HCT116 (cell line): ENCODE data around the gene MRPS23. TPM values are rescaled to one million over a fixed set of nuclear protein-coding genes. Genes with fewer than 3 reads are reported as not detected.
A peak's percentile ranks its signal among the peaks of the same experiment; 100 is the strongest.

Experiments used
- ATAC-seq: fragments of 200-7000 bp; cut with Tn5 transposase; 2 replicates; pipeline ENCODE4 v1.9.1; 2020; ENCODE audit warnings: mild to moderate bottlenecking, moderate library complexity
- BruUV-seq: library from RNA; stranded (reverse); fragments of 400-500 nt; replicated peaks from 2 replicates; lab custom pipeline; 2021; lab: Mats Ljungman, UMichigan
- CTCF ChIA-PET: fragments of 300-600 bp; sonication (Branson Sonifier 250); formaldehyde crosslinking; loops from one replicate; lab custom pipeline; 2021; ENCODE audit warnings: antibody characterized with exemption; lab: Charles Lee
- POLR2A ChIA-PET: fragments of 300-600, 350-600 bp; sonication (Branson Sonifier 250); formaldehyde crosslinking; loops from one replicate; lab custom pipeline; 2021; ENCODE audit warnings: antibody characterized with exemption; lab: Charles Lee
- RAD21 ChIA-PET, 2 experiments: fragments of 300-600 bp; sonication (Branson Sonifier 250); formaldehyde crosslinking; loops; one replicate each; lab custom pipeline; 2023; ENCODE audit warnings: low total read pairs in 2 of 2; ENCODE audit not compliant: uncharacterized antibody in 2 of 2, unreplicated experiment in 2 of 2, low non-redundant PET in 1 of 2; lab: Charles Lee
- DNase-seq: peaks from one replicate; pipeline ENCODE4 v3.0.0-alpha.2; 2010; ENCODE audit warnings: low read depth, low spot score
- H2AFZ ChIP-seq: fragments of 200-600 bp; shearing (Covaris generic), sonication (generic); 2 replicates; pipeline ENCODE4 v1.6.1; 2017; ENCODE audit warnings: low read depth, mixed run types, mixed read lengths, antibody characterized with exemption, low read length; ENCODE audit not compliant: poor library complexity, severe bottlenecking
- H3K27ac ChIP-seq: 2 replicates; pipeline ENCODE4 v1.5.1; 2012; ENCODE audit warnings: low read depth, low read length
- H3K27me3 ChIP-seq: fragments of 200-600 bp; sonication (generic); 2 replicates; pipeline ENCODE4 v1.6.1; 2016; ENCODE audit warnings: mixed run types, low read length, mixed read lengths; ENCODE audit not compliant: insufficient read depth
- H3K36me3 ChIP-seq, 2 experiments: fragments of 200-500 bp in 1 of 2; fragments of 200-600 bp in 1 of 2; sonication (Bioruptor generic) in 1 of 2; sonication (generic) in 1 of 2; 2 replicates each; pipeline versions ENCODE4 v1.5.1 to v1.6.1; 2014 to 2016; ENCODE audit warnings: low read length in 2 of 2, inconsistent platforms in 1 of 2, mixed read lengths in 1 of 2, mixed run types in 1 of 2; ENCODE audit not compliant: insufficient read depth in 2 of 2, control insufficient read depth in 1 of 2
- H3K4me1 ChIP-seq, 2 experiments: fragments of 200-600 bp in 1 of 2; sonication (generic) in 1 of 2; 2 replicates each; pipeline versions ENCODE4 v1.5.1 to v1.6.1; 2012 to 2017; ENCODE audit warnings: low read length in 2 of 2, inconsistent platforms in 1 of 2, mild to moderate bottlenecking in 1 of 2, mixed read lengths in 1 of 2, mixed run types in 1 of 2, moderate library complexity in 1 of 2; ENCODE audit not compliant: insufficient read depth in 2 of 2, control insufficient read depth in 1 of 2
- H3K4me2 ChIP-seq: fragments of 200-600 bp; sonication (generic); 2 replicates; pipeline ENCODE4 v1.6.1; 2017; ENCODE audit warnings: mixed run types, low read length, mixed read lengths
- H3K4me3 ChIP-seq, 2 experiments: fragments of 200-600 bp in 1 of 2; sonication (generic) in 1 of 2; replicated peaks in 1 of 2; 2 replicates each; pipeline ENCODE4 v1.5.1; 2011 to 2016; ENCODE audit warnings: low read length in 2 of 2, control low read depth in 1 of 2, low read depth in 1 of 2, mild to moderate bottlenecking in 1 of 2, mixed read lengths in 1 of 2, mixed run types in 1 of 2
- H3K79me2 ChIP-seq: fragments of 200-600 bp; sonication (generic); 2 replicates; pipeline ENCODE4 v1.6.1; 2017; ENCODE audit warnings: mild to moderate bottlenecking, mixed run types, low read length, moderate library complexity, mixed read lengths; ENCODE audit not compliant: insufficient read depth
- H3K9ac ChIP-seq: fragments of 200-600 bp; sonication (generic); 2 replicates; pipeline ENCODE4 v1.6.1; 2016; ENCODE audit warnings: low read length, mixed read lengths
- H3K9me2 ChIP-seq: fragments of 200-600 bp; sonication (generic), shearing (Covaris generic); 2 replicates; pipeline ENCODE4 v1.6.1; 2017; ENCODE audit warnings: mixed run types, mild to moderate bottlenecking, moderate library complexity; ENCODE audit not compliant: insufficient read depth
- H3K9me3 ChIP-seq, 2 experiments: fragments of 200-500 bp in 1 of 2; fragments of 200-600 bp in 1 of 2; sonication (Bioruptor generic) in 1 of 2; sonication (generic) in 1 of 2; 2 replicates each; pipeline ENCODE4 v1.6.1; 2014 to 2017; ENCODE audit warnings: low read length in 2 of 2, mixed read lengths in 2 of 2, inconsistent platforms in 1 of 2, low read depth in 1 of 2, mild to moderate bottlenecking in 1 of 2, mixed run types in 1 of 2, moderate library complexity in 1 of 2; ENCODE audit not compliant: control insufficient read depth in 1 of 2, insufficient read depth in 1 of 2
- H4K20me1 ChIP-seq: fragments of 200-600 bp; sonication (generic), shearing (Covaris generic); 2 replicates; pipeline ENCODE4 v1.6.1; 2017; ENCODE audit warnings: mixed run types, mild to moderate bottlenecking, moderate library complexity; ENCODE audit not compliant: insufficient read depth
- EGR1 ChIP-seq: IDR thresholded peaks from 2 replicates; pipeline ENCODE4 v1.6.1; 2012; ENCODE audit warnings: low read depth
- POLR2AphosphoS5 ChIP-seq: IDR thresholded peaks from 2 replicates; pipeline ENCODE4 v1.6.1; 2011; ENCODE audit warnings: mild to moderate bottlenecking, low read depth, low read length, moderate library complexity
- TCF7L2 ChIP-seq: IDR thresholded peaks from 2 replicates; pipeline ENCODE4 v1.7.0; 2011; ENCODE audit warnings: borderline replicate concordance, inconsistent platforms; ENCODE audit not compliant: insufficient read depth, insufficient read length; ENCODE audit errors: extremely low read depth
- YY1 ChIP-seq: IDR thresholded peaks from 2 replicates; pipeline ENCODE4 v1.6.1; 2011; ENCODE audit warnings: low read length, low read depth, moderate library complexity, mild to moderate bottlenecking; ENCODE audit not compliant: insufficient replicate concordance; ENCODE audit errors: extremely low read depth
- intact Hi-C: fragments of 100-400 bp; cut with micrococcal nuclease; formaldehyde crosslinking; loops from 2 replicates; pipeline ENCODE4 v1.10.0; 2022
- total RNA-seq: library from RNA; stranded (reverse); gene quantifications from one replicate; pipeline ENCODE4 v1.2.1, GENCODE V29; 2021; ENCODE audit not compliant: unreplicated experiment
- TF ChIP-seq, protein P1 (sequence below), 3 experiments: fragments of 200-600 bp in 1 of 3; sonication (generic) in 1 of 3; IDR thresholded peaks in 2 of 3; conservative IDR thresholded peaks in 1 of 3; 2 replicates each; pipeline ENCODE4 v1.5.1; 2012 to 2017; ENCODE audit warnings: low read depth in 2 of 3, low read length in 2 of 3, antibody characterized with exemption in 1 of 3, borderline replicate concordance in 1 of 3, control low read depth in 1 of 3, mild to moderate bottlenecking in 1 of 3, mixed read lengths in 1 of 3, mixed run types in 1 of 3, moderate library complexity in 1 of 3; ENCODE audit not compliant: insufficient read depth in 1 of 3

Gene MRPS23
- total RNA-seq, 1 experiment from 2014 or later, result 109 TPM

DNA sequence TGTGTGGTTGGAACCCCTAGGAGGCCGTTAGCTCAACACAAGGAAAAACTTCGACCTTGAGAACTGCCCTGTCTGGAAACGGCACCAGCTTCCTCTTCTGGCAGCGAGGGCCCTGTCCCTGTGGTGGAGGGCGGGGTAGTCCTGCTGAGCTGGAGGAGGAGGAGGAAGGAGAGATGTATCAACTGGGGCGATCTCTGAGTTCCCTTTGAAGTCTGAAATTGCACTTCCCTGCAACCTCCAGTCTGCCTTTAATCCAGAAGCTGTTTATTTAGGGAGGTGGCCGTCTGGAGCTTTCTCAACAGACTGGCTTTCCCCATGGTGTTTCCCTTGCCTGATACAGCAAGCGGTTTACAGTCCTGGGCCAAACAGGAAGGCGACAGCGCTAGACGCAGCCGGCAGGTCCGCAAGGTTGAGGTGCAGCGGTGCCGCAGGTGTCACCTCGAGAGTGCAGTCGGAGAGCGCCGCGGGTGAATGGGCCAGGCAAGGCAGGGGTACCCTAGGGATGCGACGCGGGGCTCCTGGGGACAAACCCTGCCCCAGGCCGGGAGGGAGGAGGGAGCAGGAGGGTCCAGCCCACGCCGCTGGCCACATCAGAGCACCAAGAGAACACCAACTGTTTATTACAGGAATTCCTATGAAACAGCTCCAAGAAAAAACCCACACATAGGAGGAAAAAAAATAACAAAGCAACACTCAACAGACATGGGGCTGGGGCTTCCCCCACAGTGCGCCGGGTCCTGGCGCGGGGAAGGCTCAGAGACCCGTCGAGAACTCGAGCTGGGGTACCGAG is 11.4 kb upstream of the MRPS23 start:
- H3K9ac ChIP-seq, result peak overlapping the region; percentile 59
- peak; percentile 52 for TF ChIP-seq POLR2AphosphoS5
- TF ChIP-seq, protein P1, sequence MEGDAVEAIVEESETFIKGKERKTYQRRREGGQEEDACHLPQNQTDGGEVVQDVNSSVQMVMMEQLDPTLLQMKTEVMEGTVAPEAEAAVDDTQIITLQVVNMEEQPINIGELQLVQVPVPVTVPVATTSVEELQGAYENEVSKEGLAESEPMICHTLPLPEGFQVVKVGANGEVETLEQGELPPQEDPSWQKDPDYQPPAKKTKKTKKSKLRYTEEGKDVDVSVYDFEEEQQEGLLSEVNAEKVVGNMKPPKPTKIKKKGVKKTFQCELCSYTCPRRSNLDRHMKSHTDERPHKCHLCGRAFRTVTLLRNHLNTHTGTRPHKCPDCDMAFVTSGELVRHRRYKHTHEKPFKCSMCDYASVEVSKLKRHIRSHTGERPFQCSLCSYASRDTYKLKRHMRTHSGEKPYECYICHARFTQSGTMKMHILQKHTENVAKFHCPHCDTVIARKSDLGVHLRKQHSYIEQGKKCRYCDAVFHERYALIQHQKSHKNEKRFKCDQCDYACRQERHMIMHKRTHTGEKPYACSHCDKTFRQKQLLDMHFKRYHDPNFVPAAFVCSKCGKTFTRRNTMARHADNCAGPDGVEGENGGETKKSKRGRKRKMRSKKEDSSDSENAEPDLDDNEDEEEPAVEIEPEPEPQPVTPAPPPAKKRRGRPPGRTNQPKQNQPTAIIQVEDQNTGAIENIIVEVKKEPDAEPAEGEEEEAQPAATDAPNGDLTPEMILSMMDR (IDR thresholded peaks at IDR 0.05 in 2 of 3, conservative IDR thresholded peaks at IDR 0.05 in 1 of 3; ENCODE audit: borderline replicate concordance in 1 of 3, insufficient read depth in 1 of 3, low read depth in 2 of 3, low read length in 2 of 3), result 0 out of 6 replicates have a peak, but pooled peaks of 1 of the 3 experiments have one; percentile 5
- no peak for TF ChIP-seq YY1
- no peak for TF ChIP-seq EGR1
- peak; percentile 98 for TF ChIP-seq TCF7L2
- no peaks in the 10 kb centered on the region for H3K27me3 ChIP-seq
- no peak overlapping the region for H2AFZ ChIP-seq
- BruUV-seq, result no TSS peak
- H3K4me1 ChIP-seq, result peaks cover 54 to 80% of the 10 kb centered on the region in 2 experiments
- peak overlapping the region; percentile 38 to 51 for H3K4me3 ChIP-seq
- intact Hi-C loops, result no loop called here
- H4K20me1 ChIP-seq, result no peaks in the 10 kb centered on the region
- RAD21 ChIA-PET, result interaction anchor here (0.6 to 2.3 kb wide), 35 partner anchors 8 to 222 kb away, joined by 3 to 18 read pairs (median 4); partner anchors contain the start of genes CUEDC1 (in 2 of the 2), MRPS23 (in 2 of the 2), DYNLL2 (in 1 of the 2) and SRSF1 (in 1 of the 2)
- DNase-seq (peak; percentile 75), ATAC-seq (peak; percentile 68)
- H3K9me2 ChIP-seq, result no peaks in the 10 kb centered on the region
- POLR2A ChIA-PET, result interaction anchor here (0.6 to 4.2 kb wide), 14 partner anchors 8 to 573 kb away, joined by 3 to 53 read pairs (median 7); partner anchors contain the start of genes MRPS23, SRSF1 and VEZF1
- CTCF ChIA-PET, result interaction anchor here (0.7 to 12.4 kb wide), 18 partner anchors 8 to 312 kb away, joined by 3 to 288 read pairs (median 4); partner anchors contain the start of genes CUEDC1, MRPS23 and VEZF1
- peaks cover 0 to 3% of the 10 kb centered on the region in 2 experiments; a peak in 1 of 4 replicates for H3K36me3 ChIP-seq
- no peaks in the 10 kb centered on the region for H3K9me3 ChIP-seq
- H3K27ac ChIP-seq, result peak overlapping the region; percentile 79
- H3K4me2 ChIP-seq, result peak overlapping the region; percentile 86
- no peaks in the 10 kb centered on the region for H3K79me2 ChIP-seq
